H1 (cell line): ENCODE measurements around the gene CD247. TPM values are rescaled to one million over a fixed set of nuclear protein-coding genes. Genes with fewer than 3 reads are reported as not detected.
A peak's percentile ranks its signal among the peaks of the same experiment; 100 is the strongest.

Experiments
- CTCF ChIA-PET: fragments of 300-600 bp; sonication (Branson Sonifier 250); formaldehyde crosslinking; loops from one replicate; lab custom pipeline; 2021; ENCODE audit not compliant: partially characterized antibody; lab: Charles Lee
- POLR2A ChIA-PET: fragments of 300-600 bp; sonication (Branson Sonifier 250); formaldehyde crosslinking; loops from one replicate; lab custom pipeline; 2021; ENCODE audit warnings: inconsistent platforms; ENCODE audit not compliant: partially characterized antibody; lab: Charles Lee
- DNase-seq, 2 experiments: peaks; one replicate each; pipeline versions ENCODE4 v3.0.0 to v3.0.0-alpha.2; 2010 to 2022; ENCODE audit warnings: low spot score in 2 of 2, low read depth in 1 of 2, mixed read lengths in 1 of 2
- FAIRE-seq: peaks from 2 replicates; lab custom pipeline; 2011; peaks lifted over from hg19 to GRCh38; lab: Jason Lieb, UNC
- H2AFZ ChIP-seq: 2 replicates; pipeline ENCODE4 v1.8.1; 2012; ENCODE audit warnings: low read length, inconsistent platforms
- H2AK5ac ChIP-seq: 2 replicates; pipeline ENCODE4 v1.6.1; 2013; ENCODE audit warnings: low read depth, low read length
- H2BK120ac ChIP-seq: replicated peaks from 2 replicates; pipeline ENCODE3; 2013; ENCODE audit warnings: low read depth, low read length, inconsistent platforms
- H2BK12ac ChIP-seq: 2 replicates; pipeline ENCODE4 v1.6.1; 2013; ENCODE audit warnings: low read depth, low read length
- H2BK15ac ChIP-seq: 2 replicates; pipeline ENCODE4 v1.6.1; 2013; ENCODE audit warnings: low read length
- H2BK20ac ChIP-seq: 2 replicates; pipeline ENCODE4 v1.6.1; 2013; ENCODE audit warnings: low read length
- H2BK5ac ChIP-seq: 2 replicates; pipeline ENCODE4 v1.6.1; 2013; ENCODE audit warnings: low read depth, low read length
- H3K14ac ChIP-seq: 2 replicates; pipeline ENCODE4 v1.6.1; 2013; ENCODE audit warnings: inconsistent platforms; ENCODE audit not compliant: insufficient read length
- H3K18ac ChIP-seq: 2 replicates; pipeline ENCODE4 v1.6.1; 2013; ENCODE audit warnings: low read length; ENCODE audit errors: extremely low read depth
- H3K23ac ChIP-seq: 2 replicates; pipeline ENCODE4 v1.6.1; 2013; ENCODE audit warnings: inconsistent platforms; ENCODE audit not compliant: insufficient read length
- H3K23me2 ChIP-seq: 2 replicates; pipeline ENCODE4 v1.6.1; 2013; ENCODE audit warnings: low read depth, low read length
- H3K27ac ChIP-seq: 2 replicates; pipeline ENCODE4 v1.6.1; 2011; ENCODE audit warnings: low read depth, low read length, inconsistent platforms
- H3K27me3 ChIP-seq, 4 experiments: replicated peaks in 1 of 4; 1 replicate in 1 of 4; 2 replicates in 3 of 4; pipeline versions ENCODE4 v1.6.1 to v1.8.1; 2011 to 2013; ENCODE audit warnings: low read length in 3 of 4, mild to moderate bottlenecking in 3 of 4, inconsistent platforms in 2 of 4, mixed read lengths in 2 of 4, moderate library complexity in 1 of 4; ENCODE audit not compliant: control insufficient read depth in 3 of 4, insufficient read depth in 3 of 4; ENCODE audit errors: extremely low read depth in 1 of 4
- H3K36me3 ChIP-seq, 4 experiments: 2 replicates each; pipeline versions ENCODE4 v1.6.1 to v1.8.1; 2011 to 2013; ENCODE audit warnings: mild to moderate bottlenecking in 4 of 4, low read length in 3 of 4, moderate library complexity in 2 of 4, control low read depth in 1 of 4, inconsistent platforms in 1 of 4; ENCODE audit not compliant: insufficient read depth in 4 of 4, control insufficient read depth in 2 of 4
- H3K4ac ChIP-seq: replicated peaks from 2 replicates; pipeline ENCODE3; 2013; ENCODE audit warnings: low read length, low read depth, mixed read lengths, inconsistent platforms; ENCODE audit not compliant: insufficient read length
- H3K4me1 ChIP-seq, 4 experiments: replicated peaks in 1 of 4; 1 replicate in 1 of 4; 2 replicates in 3 of 4; pipeline versions ENCODE4 v1.6.1 to v1.8.1; 2011 to 2013; ENCODE audit warnings: low read length in 3 of 4, inconsistent platforms in 2 of 4, mixed read lengths in 1 of 4; ENCODE audit not compliant: insufficient read depth in 4 of 4, control insufficient read depth in 3 of 4
- H3K4me2 ChIP-seq, 2 experiments: 2 replicates each; pipeline versions ENCODE4 v1.6.1 to v1.8.1; 2011 to 2013; ENCODE audit warnings: low read depth in 2 of 2, low read length in 2 of 2, control low read depth in 1 of 2, inconsistent platforms in 1 of 2, mild to moderate bottlenecking in 1 of 2; ENCODE audit not compliant: insufficient read depth in 1 of 2
- H3K4me3 ChIP-seq, 4 experiments: fragments of 200-600, 300-600 bp in 1 of 4; sonication (generic), shearing (Covaris generic), sonication (Bioruptor Twin) in 1 of 4; 2 replicates each; pipeline versions ENCODE4 v1.5.1 to v1.8.1; 2011 to 2016; ENCODE audit warnings: low read length in 4 of 4, low read depth in 3 of 4, control low read depth in 2 of 4, inconsistent platforms in 2 of 4, mild to moderate bottlenecking in 2 of 4, mixed read lengths in 1 of 4, moderate library complexity in 1 of 4; ENCODE audit not compliant: insufficient read depth in 2 of 4; ENCODE audit errors: extremely low read depth in 1 of 4
- H3K56ac ChIP-seq: replicated peaks from 2 replicates; pipeline ENCODE3; 2013; ENCODE audit warnings: low read depth, mild to moderate bottlenecking, mixed read lengths, low read length, inconsistent platforms; ENCODE audit not compliant: insufficient read length
- H3K79me1 ChIP-seq: 2 replicates; pipeline ENCODE4 v1.6.1; 2013; ENCODE audit warnings: low read depth, low read length, control low read depth
- H3K79me2 ChIP-seq, 2 experiments: 2 replicates each; pipeline versions ENCODE4 v1.6.1 to v1.8.1; 2012 to 2013; ENCODE audit warnings: low read length in 2 of 2, mild to moderate bottlenecking in 2 of 2, inconsistent platforms in 1 of 2; ENCODE audit not compliant: insufficient read depth in 2 of 2, control insufficient read depth in 1 of 2
- H3K9ac ChIP-seq, 4 experiments: replicated peaks in 1 of 4; 1 replicate in 1 of 4; 2 replicates in 3 of 4; pipeline versions ENCODE4 v1.6.1 to v1.8.1; 2011 to 2013; ENCODE audit warnings: low read depth in 3 of 4, low read length in 3 of 4, control low read depth in 2 of 4, mild to moderate bottlenecking in 2 of 4, moderate library complexity in 2 of 4, inconsistent platforms in 1 of 4; ENCODE audit errors: extremely low read depth in 1 of 4
- H3K9me3 ChIP-seq, 2 experiments: 2 replicates each; pipeline versions ENCODE4 v1.6.1 to v1.8.1; 2012 to 2013; ENCODE audit warnings: mild to moderate bottlenecking in 2 of 2, moderate library complexity in 2 of 2, control low read depth in 1 of 2, inconsistent platforms in 1 of 2, low read depth in 1 of 2, low read length in 1 of 2, mixed read lengths in 1 of 2; ENCODE audit not compliant: insufficient read depth in 2 of 2
- H4K20me1 ChIP-seq, 2 experiments: replicated peaks in 1 of 2; 2 replicates each; pipeline versions ENCODE3 to v1.8.1; 2011 to 2013; ENCODE audit warnings: inconsistent platforms in 2 of 2, low read length in 2 of 2, mild to moderate bottlenecking in 1 of 2; ENCODE audit not compliant: insufficient read depth in 2 of 2, control insufficient read depth in 1 of 2
- H4K5ac ChIP-seq: 2 replicates; pipeline ENCODE4 v1.6.1; 2013; ENCODE audit warnings: low read length, low read depth, mixed read lengths, inconsistent platforms; ENCODE audit not compliant: insufficient read length
- H4K8ac ChIP-seq: 2 replicates; pipeline ENCODE4 v1.8.0; 2013; ENCODE audit warnings: mild to moderate bottlenecking, moderate library complexity, low read length, inconsistent platforms; ENCODE audit not compliant: insufficient read depth; ENCODE audit errors: extremely low read depth
- H4K91ac ChIP-seq: replicated peaks from 2 replicates; pipeline ENCODE3; 2013; ENCODE audit warnings: low read length, mixed read lengths, inconsistent platforms; ENCODE audit not compliant: insufficient read length
- CEBPB ChIP-seq: IDR thresholded peaks from 2 replicates; pipeline ENCODE4 v1.6.1; 2012; ENCODE audit warnings: low read depth, low read length
- SP1 ChIP-seq: IDR thresholded peaks from 2 replicates; pipeline ENCODE4 v1.6.1; 2011; ENCODE audit warnings: low read depth, low read length
- WGBS, 2 experiments: shearing (Covaris generic) in 1 of 2; methylation state at CpG; one replicate each; pipeline versions ENCODE4 v1.1.6 to v1.1.7; 2013 to 2015; ENCODE audit warnings: low lambda C conversion rate in 2 of 2, mixed read lengths in 2 of 2, inconsistent platforms in 1 of 2, low coverage in 1 of 2, missing lambda C conversion rate in 1 of 2; ENCODE audit not compliant: insufficient replicate concordance in 2 of 2, insufficient coverage in 1 of 2, insufficient read length in 1 of 2; ENCODE audit errors: extremely low coverage in 1 of 2, missing lambda C conversion rate in 1 of 2; 5-methylcytosine and 5-hydroxymethylcytosine counted together
- polyA plus RNA-seq, 7 experiments: library from polyadenylated mRNA; depleted of rRNA in 3 of 7; stranded (reverse) in 5 of 7; unstranded in 2 of 7; fragments of >200 nt in 5 of 7; fragments of 200-250 nt in 2 of 7; gene quantifications; 1 replicate in 5 of 7; 2 replicates in 1 of 7; 4 replicates in 1 of 7; pipeline versions ENCODE4 v1.2.1 to v1.2.3, GENCODE V29; 2011 to 2013; ENCODE audit warnings: missing spikeins in 2 of 7, mixed read lengths in 2 of 7
- total RNA-seq: library from RNA; stranded (reverse); fragmentation: NEBNext Ultra II Directional; extraction: Animal tissue kit (Norgen Biotek cat#: 25700); gene quantifications from 2 replicates; pipeline ENCODE4 v1.2.1, GENCODE V29; 2021

CD247 gene
- total and polyA plus RNA-seq, 2 of the 8 experiments (the other 6 are each of a cell fraction or from before 2014, with no cell fraction given) = 2.0 to 2.2 TPM

- Histone ChIP-seq H3K56ac (no peak overlapping the region), H2BK20ac (no peak overlapping the region), H3K36me3 (no peaks in the 10 kb centered on the region), H3K9me3 (no peaks in the 10 kb centered on the region), H2BK12ac (no peak overlapping the region), H4K5ac (no peak overlapping the region), H3K9ac (no peak overlapping the region), H3K79me1 (no peaks in the 10 kb centered on the region), H4K8ac (no peak overlapping the region), H4K20me1 (no peaks in the 10 kb centered on the region), H3K23ac (no peak overlapping the region), H3K4me1 (peaks cover 2 to 11% (median 6%) of the 10 kb centered on the region in 4 experiments; a peak in 6 of 7 replicates), H3K79me2 (no peaks in the 10 kb centered on the region), H2BK120ac (no peak overlapping the region), H2BK5ac (no peak overlapping the region), H3K14ac (no peak overlapping the region), H2BK15ac (no peak overlapping the region), H3K27ac (no peak overlapping the region), H3K4me3 (no peak overlapping the region), H4K91ac (no peak overlapping the region), H3K27me3 (peaks cover 3 to 27% (median 19%) of the 10 kb centered on the region in 4 experiments), H3K23me2 (peaks cover 7% of the 10 kb centered on the region; the same call in 1 of the 2 replicates), H3K4me2 (no peak overlapping the region), H3K18ac (no peak overlapping the region), H3K4ac (no peak overlapping the region), H2AK5ac (no peak overlapping the region), H2AFZ (no peak overlapping the region)
- DNase-seq (peak in 1 of 2 experiments; percentile 32), FAIRE-seq (no peak)
- no peak for TF ChIP-seq SP1
- TF ChIP-seq CEBPB = peak; percentile 31; the same call in 1 of the 2 replicates
- CTCF ChIA-PET = interaction anchor here (0.6 to 8.4 kb wide), 23 partner anchors 11 to 390 kb away, joined by 3 to 74 read pairs (median 4); no protein-coding TSS in a partner anchor
- POLR2A ChIA-PET = interaction anchor here (1.0 to 1.1 kb wide), 2 partner anchors 18 to 95 kb away, joined by 3 to 4 read pairs; no protein-coding TSS in a partner anchor
- WGBS, 2 experiments = 94% methylated on average over 5 of the region's 5 CpGs; no CpG with 5 or more reads in 1 of the 2 experiments
Observed at GRCh38 chr1:167443757-167444156, 74.6 kb downstream of the CD247 start.
